Measurements from ENCODE around the gene SLC25A22.

DNA sequence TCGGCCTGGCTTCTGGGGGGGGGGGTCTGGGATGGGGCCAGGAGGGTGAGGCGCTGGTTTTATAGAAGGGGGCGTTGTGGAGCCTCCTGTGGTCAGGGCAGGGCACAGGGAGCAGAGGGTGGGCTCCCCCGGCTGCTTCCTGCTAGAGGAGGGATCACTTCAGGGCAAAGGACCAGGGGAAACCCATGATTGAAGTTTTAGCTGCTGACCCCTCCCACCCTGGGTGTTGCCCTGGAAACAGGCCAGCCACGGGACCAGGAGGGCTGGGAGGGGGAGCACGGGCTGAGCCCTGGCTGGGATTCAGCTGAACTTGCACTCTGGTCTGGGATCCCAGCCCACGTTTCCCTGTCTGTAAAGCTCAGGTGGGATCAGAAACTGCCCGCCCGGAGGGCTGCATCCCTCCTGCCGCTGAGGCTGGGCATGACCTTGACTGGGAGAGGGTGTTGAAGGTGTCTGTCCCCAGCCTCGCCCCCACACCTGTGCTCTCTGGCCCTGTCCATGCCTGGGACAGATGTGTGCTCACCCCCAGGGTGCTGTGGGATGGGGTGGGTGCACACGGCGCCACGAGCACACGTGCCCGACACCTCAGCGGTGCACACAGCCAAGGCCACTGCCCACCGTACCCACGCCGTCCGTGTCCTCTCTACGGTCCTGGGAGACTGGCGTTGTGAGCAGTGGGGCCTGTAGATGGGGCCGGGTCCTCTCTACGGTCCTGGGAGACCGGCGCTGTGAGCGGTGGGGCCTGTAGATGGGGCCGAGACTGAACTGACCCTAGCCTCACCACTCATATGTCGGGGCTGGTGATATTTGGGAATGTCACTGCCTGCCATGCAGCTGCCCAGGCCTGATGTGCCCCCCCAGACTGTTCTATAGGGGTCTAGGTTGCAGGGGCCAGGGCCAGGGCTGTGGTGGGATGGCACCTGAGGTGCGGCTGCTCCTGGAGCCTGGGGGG is 46.9 kb upstream of the SLC25A22 start:
- no peak for TF ChIP-seq POLR2A (IDR thresholded peaks at IDR 0.05)
- TF ChIP-seq, protein P1, sequence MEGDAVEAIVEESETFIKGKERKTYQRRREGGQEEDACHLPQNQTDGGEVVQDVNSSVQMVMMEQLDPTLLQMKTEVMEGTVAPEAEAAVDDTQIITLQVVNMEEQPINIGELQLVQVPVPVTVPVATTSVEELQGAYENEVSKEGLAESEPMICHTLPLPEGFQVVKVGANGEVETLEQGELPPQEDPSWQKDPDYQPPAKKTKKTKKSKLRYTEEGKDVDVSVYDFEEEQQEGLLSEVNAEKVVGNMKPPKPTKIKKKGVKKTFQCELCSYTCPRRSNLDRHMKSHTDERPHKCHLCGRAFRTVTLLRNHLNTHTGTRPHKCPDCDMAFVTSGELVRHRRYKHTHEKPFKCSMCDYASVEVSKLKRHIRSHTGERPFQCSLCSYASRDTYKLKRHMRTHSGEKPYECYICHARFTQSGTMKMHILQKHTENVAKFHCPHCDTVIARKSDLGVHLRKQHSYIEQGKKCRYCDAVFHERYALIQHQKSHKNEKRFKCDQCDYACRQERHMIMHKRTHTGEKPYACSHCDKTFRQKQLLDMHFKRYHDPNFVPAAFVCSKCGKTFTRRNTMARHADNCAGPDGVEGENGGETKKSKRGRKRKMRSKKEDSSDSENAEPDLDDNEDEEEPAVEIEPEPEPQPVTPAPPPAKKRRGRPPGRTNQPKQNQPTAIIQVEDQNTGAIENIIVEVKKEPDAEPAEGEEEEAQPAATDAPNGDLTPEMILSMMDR (IDR thresholded peaks at IDR 0.05), result no peak
- TF ChIP-seq POLR2AphosphoS5 (IDR thresholded peaks at IDR 0.05), result peak; percentile 87

Data from prostate gland (tissue), 2 donors.